HepG2 (cell line): ENCODE data around the gene PALS1. TPM values are rescaled to one million over a fixed set of nuclear protein-coding genes. Genes with fewer than 3 reads are reported as not detected.

Source experiments
- GTF3A ChIP-seq: sonication (generic); formaldehyde crosslinking; conservative IDR thresholded peaks from 2 replicates; pipeline ENCODE4 v1.4.0; 2020; ENCODE audit warnings: mild to moderate bottlenecking, missing genetic modification reagents
- NR2F1 ChIP-seq, 2 experiments: fragments of 450-650 bp in 1 of 2; formaldehyde crosslinking in 1 of 2; IDR thresholded peaks; 2 replicates each; pipeline versions ENCODE4 v1.5.0 to v1.6.1; 2016 to 2020; ENCODE audit warnings: mild to moderate bottlenecking in 1 of 2, missing compliant biosample characterization in 1 of 2, missing genetic modification reagents in 1 of 2, moderate library complexity in 1 of 2
- PRDM4 ChIP-seq: sonication (generic); formaldehyde crosslinking; IDR thresholded peaks from 2 replicates; pipeline ENCODE4 v1.9.0; 2021; ENCODE audit warnings: missing genetic modification reagents, borderline replicate concordance
- SP1 ChIP-seq, 2 experiments: fragments of 450-650 bp in 1 of 2; sonication (generic) in 1 of 2; formaldehyde crosslinking in 1 of 2; IDR thresholded peaks; 2 replicates each; pipeline versions ENCODE4 v1.4.0 to v1.6.1; 2016 to 2020; ENCODE audit warnings: missing genetic modification reagents in 1 of 2
- TFAP4 ChIP-seq: sonication (generic); IDR thresholded peaks from 2 replicates; pipeline ENCODE4 v1.6.1; 2016; ENCODE audit warnings: low read depth, borderline replicate concordance
- ZNF253 ChIP-seq: sonication (generic); formaldehyde crosslinking; IDR thresholded peaks from 2 replicates; pipeline ENCODE4 v1.8.0; 2022; ENCODE audit warnings: mild to moderate bottlenecking, missing genetic modification reagents, borderline replicate concordance
- ZNF430 ChIP-seq: sonication (generic); formaldehyde crosslinking; IDR thresholded peaks from 2 replicates; pipeline ENCODE4 v1.9.0; 2021; ENCODE audit warnings: mild to moderate bottlenecking, missing genetic modification reagents
- polyA plus RNA-seq, 8 experiments: library from polyadenylated mRNA; depleted of rRNA in 3 of 8; stranded (reverse) in 7 of 8; unstranded in 1 of 8; fragments of >200 nt; fragmentation: Illumina TruSeq in 4 of 8; extraction: Trizol in 4 of 8; gene quantifications; 2 replicates each; pipeline versions ENCODE4 v1.2.1 to v1.2.3, GENCODE V29; 2011 to 2016; ENCODE audit warnings: low read depth in 4 of 8, missing spikeins in 1 of 8, mixed read lengths in 1 of 8; ENCODE audit not compliant: insufficient read depth in 1 of 8
- total RNA-seq, 5 experiments: library from RNA; depleted of rRNA; stranded (reverse); fragments of >200 nt; fragmentation: Illumina TruSeq; extraction: Trizol; gene quantifications; 2 replicates each; pipeline ENCODE4 v1.2.3, GENCODE V29; 2016; ENCODE audit warnings: low read depth in 1 of 5
- TF ChIP-seq, protein P1 (sequence below): sonication (generic); formaldehyde crosslinking; IDR thresholded peaks from 2 replicates; pipeline ENCODE4 v1.4.0; 2020; ENCODE audit warnings: mild to moderate bottlenecking, missing genetic modification reagents
- TF ChIP-seq, protein P2 (sequence below): sonication (generic); formaldehyde crosslinking; IDR thresholded peaks from 2 replicates; pipeline ENCODE4 v1.8.1; 2023; ENCODE audit warnings: mild to moderate bottlenecking, moderate library complexity, missing genetic modification reagents

PALS1 gene
- total and polyA plus RNA-seq, 2 of the 13 experiments (the other 11 are each of a cell fraction or from before 2014, with no cell fraction given) = 8.8 to 20.0 TPM

GRCh38 chr14:67221248-67221981, 19.8 kb upstream of the PALS1 start (continued):
- TF ChIP-seq, protein P1, sequence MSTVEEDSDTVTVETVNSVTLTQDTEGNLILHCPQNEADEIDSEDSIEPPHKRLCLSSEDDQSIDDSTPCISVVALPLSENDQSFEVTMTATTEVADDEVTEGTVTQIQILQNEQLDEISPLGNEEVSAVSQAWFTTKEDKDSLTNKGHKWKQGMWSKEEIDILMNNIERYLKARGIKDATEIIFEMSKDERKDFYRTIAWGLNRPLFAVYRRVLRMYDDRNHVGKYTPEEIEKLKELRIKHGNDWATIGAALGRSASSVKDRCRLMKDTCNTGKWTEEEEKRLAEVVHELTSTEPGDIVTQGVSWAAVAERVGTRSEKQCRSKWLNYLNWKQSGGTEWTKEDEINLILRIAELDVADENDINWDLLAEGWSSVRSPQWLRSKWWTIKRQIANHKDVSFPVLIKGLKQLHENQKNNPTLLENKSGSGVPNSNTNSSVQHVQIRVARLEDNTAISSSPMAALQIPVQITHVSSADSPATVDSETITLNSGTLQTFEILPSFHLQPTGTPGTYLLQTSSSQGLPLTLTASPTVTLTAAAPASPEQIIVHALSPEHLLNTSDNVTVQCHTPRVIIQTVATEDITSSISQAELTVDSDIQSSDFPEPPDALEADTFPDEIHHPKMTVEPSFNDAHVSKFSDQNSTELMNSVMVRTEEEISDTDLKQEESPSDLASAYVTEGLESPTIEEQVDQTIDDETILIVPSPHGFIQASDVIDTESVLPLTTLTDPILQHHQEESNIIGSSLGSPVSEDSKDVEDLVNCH (CRISPR knock-in tag) = no peak
- no peak for TF ChIP-seq ZNF253
- TF ChIP-seq ZNF430 (CRISPR knock-in tag) = no peak
- TF ChIP-seq GTF3A (CRISPR knock-in tag) = no peak
- TF ChIP-seq, protein P2, sequence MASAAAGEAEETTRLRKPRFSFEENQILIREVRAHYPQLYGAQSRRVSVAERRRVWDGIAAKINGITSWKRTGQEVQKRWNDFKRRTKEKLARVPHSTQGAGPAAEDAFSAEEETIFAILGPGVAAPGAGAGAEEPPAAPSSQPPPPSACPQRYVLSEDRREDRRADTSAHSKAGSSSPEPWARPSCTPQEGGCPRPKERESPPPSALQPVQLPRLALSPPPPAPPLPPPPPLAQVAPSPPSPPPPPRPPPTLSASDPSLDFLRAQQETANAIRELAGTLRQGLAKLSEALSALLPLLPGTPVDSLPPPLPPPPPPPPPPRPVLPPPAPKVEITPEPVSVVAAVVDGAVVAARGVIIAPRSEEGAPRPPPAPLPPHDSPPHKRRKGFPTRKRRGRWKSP = no peak
- TF ChIP-seq PRDM4 (CRISPR knock-in tag) = no peak
- no peak for TF ChIP-seq SP1 (IDR thresholded peaks at IDR 0.05)
- no peak for TF ChIP-seq SP1 (CRISPR knock-in tag; IDR thresholded peaks at IDR 0.05)
- TF ChIP-seq TFAP4 = no peak
- TF ChIP-seq NR2F1 (CRISPR knock-in tag; IDR thresholded peaks at IDR 0.05) = no peak
- TF ChIP-seq, all 625 proteins: peak for 0
